Dedifferentiated amniotic fluid mesenchymal stem cell (primary cell): ENCODE results near the gene SFMBT1.
"Not testable (repeated sequence)": the region's sequence is repeated elsewhere in the genome, so short reads cannot be mapped to it uniquely, and the experiment has no call there.

ENCODE experiments used
- DNase-seq: peaks from one replicate; pipeline ENCODE4 v3.0.0-alpha.2; 2016; ENCODE audit errors: extremely low spot score

The SFMBT1 gene

DNA sequence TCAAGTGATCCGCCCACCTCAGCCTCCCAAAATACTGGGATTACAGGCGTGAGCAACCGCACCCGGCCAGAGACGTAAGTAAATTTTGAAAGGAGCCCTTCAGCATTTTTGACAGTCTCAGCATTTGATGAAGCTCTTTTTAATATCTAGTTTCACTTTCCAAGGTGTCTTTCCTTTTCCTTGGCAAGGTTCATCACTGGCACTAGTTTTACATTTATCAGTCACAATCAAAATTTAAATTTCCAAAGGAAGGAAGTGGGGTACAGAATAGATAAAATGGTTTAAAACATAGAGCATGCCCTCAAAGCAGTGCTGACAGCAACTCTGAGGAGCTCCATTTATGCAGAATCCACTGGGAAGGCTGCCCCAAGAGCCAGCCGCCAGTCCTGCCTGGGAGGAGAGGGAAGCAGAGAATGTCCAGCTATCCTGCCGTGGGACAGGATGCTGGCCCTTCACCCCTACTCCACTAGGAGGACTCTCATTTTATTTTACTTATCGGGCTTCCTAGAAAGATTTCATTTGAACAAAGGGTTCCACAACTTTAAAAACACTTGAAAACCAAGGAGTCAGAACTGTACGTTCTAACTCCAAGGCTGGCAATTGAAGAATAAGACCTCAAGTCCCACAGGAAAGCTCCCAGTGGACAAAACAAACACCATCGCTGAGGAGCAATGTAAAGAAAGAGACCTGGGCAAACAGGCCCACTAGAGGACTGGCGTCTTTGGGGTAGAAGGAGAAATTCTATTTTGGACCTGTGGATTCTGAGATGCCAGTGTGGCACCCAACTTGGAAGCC lies 9.9 kb downstream of the SFMBT1 start:
- DNase-seq: no peak

DNA sequence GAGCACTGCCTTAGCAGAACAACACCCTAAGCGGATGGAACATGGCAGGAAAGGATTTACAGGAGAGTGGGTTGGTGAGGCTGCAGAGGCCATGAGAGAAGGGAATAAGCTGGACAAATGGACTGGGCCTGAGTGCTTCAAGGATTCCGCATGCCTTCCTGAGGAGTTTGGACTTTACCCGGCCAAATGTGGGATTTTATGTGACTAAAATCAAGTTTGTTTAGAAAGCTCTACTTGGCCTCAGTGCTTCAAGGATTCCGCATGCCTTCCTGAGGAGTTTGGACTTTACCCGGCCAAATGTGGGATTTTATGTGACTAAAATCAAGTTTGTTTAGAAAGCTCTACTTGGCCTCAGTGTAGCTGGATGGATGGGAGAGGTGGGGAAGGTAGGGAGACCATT lies 10.9 kb downstream of the SFMBT1 start:
- not testable (repeated sequence) for DNase-seq

DNA sequence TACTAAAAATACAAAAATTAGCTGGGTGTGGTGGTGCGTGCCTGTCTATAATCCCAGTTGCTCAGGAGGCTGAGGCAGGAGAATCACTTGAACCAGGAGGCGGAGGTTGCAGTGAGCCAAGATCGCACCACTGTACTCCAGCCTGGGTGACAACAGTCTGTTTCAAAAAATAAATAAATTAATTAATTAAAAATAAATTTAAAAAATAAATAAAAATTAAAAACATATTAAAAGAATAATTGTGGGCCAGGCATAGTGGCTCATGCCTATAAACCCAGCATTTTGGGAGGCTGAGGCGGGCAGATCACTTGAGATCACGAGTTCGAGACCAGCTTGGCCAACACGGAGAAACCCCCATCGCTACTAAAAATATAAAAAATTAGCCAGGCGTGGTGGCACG lies 11.5 kb downstream of the SFMBT1 start:
- DNase-seq: not testable (repeated sequence)

DNA sequence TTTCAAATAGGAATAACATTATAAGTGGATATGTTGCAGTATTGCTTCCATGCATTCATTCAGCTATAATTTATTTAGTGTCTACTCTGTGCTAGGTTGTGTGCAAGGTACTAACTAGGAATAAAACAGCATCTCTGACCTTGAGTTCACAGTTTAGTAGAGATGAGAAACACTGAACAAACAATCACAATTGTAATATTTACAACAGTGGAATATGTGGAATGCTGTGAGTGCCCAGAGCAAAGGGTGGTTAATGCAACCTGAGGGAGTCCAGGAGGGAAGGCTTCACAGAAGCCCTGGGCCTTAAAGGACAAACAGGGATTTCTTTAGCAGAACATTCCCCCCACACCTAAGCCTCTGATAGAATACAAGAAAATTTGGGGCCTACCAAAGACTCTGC lies 13.3 kb downstream of the SFMBT1 start:
- no peak for DNase-seq

DNA sequence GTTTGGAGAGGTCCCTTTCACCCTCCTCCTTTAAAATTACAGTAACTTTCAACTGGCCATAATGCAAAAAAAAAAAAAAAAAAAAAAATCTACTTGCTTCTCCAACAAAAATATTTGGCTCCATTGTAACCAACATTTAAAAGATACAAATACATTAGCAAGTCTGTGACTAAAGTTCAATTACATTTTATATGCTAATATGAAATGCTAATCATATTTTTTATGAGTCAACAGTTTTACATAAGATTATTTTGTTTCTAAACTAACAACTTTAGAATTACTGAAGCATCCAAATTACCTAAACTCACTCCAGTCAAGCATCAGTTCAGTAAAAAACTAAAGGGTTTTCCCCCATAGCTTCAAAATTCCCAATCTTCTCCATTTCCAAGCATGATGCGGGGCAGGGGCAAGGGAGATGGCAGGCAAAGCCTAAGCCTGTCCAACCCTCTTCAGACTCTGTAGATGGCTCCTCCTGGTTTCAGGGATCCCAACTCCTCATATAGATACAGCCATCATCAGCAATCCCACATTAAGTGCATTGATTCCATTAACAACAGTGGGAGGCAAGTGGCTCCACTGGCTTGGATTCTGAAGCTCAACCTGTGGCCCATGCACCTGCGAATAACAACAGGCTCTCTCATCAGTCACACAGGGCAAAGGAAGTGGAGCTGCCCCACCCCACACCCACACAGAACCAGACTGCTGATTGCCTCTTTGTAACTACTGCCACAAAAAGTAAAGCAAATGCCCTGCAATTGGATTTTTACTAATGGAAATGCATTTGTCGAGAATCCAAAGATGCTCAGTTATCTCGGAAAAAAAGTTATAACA lies 15.0 kb downstream of the SFMBT1 start:
- DNase-seq: no peak

DNA sequence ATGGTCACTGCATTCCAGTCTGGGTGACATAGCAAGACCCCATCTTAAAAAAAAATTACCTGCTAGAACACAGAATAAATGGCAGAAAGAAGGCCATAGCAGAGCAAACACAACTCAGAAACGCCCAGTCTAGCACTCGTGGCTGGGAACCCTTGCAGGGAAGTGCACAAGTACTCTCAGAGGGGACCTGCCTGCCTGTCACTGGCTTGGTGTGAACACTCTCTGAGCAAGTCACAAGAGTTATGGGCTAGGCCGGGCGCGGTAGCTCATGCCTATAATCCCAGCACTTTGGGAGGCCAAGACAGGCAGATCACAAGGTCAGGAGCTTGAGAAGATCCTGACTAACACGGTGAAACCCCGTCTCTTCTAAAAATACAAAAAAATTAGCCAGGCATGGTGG lies 17.2 kb downstream of the SFMBT1 start:
- no peak for DNase-seq

DNA sequence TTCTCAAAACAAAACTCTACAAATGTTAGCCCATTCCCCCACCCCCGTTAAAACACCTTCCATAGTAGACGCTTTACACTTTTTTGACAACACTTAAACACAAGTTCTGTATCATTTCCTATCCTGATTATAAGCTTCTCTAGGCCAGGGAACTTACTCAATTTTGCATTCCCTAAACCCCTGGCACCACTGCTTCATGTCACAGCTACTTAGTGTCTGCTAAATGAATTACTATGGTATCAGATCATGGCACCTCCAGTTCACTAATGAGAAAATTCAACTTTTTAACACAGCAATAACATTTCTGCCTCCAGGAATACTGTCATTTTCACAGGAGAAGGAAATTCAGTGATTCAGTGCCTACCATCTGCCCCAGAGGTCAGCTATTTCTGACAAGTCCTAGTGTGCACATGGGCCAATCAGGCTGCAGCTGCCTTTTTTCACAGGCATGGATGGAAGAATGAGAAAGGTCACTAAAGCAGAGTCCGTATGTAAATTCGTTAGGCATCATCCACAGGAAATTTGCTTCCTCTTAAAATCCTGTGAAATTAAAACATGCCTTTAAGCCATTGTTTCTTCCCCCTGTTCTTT lies 18.5 kb downstream of the SFMBT1 start:
- DNase-seq: no peak

DNA sequence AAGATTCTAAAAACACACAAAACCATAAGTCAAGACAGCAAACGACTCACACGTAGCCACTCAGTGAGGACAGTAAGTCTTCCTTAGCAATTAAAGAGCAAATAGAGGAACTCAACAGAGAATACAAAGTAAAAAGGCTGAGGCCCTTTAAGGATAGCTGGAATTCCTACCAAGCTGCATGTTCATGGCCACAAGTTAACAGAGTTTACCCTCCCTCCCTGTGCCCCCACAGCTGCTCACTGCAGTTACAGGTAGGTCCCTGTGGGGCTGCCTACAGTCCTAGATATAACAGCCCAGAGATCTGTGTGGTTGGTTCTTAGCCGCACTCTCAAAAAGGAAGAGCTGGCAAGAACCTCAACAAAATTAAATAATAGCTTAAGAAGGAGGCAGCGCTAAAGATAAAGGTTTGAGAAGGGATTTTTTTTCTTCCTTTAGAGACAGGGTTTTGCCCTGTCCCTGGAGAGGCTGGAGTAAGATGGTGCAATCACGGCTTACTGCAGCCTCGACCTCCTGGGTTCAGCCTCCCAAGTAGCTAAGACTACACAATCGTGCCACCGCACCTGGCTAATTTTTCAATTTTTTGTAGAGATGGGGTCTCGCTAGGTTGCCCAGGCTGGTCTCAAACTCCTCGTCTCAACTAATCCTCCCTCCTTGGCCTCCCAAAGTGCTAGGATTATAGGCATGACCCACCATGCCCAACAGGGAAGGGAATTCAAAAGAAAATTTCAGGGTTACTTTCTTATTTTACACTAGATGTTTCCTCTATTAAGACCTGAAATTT lies 19.3 kb downstream of the SFMBT1 start:
- DNase-seq: no peak

DNA sequence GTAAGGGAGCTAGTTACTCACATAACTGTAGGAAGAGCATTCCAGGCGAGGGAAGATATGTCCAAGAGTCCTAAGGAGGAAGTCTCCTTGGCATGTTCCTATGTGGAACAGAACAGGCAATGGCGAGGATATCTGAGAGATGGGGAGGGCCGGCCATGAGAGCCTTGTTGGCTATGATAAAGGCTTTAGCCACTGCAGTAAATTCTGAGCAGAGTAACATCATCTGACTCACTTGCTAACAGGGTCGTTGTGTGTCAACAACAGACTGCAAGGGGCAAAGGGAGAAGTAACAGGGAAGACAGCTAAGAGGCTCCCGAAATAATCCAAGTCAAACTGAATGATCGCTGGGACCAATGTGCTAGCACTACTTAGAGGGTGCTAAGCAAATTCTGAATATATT lies 21.6 kb downstream of the SFMBT1 start:
- DNase-seq: no peak

DNA sequence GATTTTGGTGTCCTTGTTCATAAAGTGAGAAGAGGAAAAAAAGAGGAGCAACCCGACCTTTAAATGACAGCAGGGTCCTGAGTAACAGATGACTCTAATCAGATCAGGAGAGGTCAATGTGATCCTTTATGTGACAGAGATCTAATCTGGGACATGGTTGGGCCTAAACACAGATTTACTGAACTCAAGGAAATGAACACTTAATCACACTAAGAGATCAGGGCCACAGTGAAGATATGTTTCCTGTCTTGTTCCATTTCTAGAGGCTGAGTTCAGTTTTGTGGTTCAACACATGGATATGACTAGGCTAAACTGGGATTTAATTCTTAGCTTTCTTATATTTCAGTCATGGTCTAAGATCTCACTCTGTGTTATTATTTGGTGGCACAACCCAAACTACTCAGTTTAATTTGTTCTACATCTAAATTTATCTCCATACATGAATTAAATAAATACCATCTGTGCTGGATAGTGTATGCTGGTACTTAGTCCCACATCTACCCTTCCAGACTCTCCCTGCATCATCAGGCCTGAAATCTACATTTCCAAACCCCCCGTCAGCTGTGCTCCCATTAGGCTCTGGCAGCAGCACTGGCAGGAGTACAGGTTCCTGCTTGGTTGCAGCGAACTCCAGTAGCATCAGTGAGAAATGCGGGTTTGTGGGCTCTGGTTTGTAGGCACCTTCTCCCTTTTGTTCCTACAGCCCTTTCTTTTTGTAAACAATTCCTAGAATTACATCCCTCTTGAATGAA lies 22.6 kb downstream of the SFMBT1 start:
- DNase-seq: no peak

DNA sequence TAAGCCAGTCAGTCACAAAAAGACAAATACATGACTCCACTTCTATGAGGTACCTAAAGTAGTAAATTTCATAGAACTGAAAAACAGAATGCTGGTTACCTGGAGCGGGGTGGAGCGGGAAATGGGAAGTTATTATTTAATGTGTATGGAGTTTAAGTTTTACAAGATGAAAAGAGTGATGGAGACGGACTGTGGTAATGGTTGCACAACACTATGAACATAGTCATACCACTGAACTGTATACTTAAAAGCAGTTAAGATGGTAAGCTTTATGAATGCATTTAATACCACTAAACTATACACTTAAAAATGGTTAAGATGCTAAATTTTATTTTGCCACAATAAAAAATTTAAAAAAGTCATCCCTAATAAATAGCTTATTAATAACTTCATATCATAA lies 23.2 kb downstream of the SFMBT1 start:
- DNase-seq: no peak

DNA sequence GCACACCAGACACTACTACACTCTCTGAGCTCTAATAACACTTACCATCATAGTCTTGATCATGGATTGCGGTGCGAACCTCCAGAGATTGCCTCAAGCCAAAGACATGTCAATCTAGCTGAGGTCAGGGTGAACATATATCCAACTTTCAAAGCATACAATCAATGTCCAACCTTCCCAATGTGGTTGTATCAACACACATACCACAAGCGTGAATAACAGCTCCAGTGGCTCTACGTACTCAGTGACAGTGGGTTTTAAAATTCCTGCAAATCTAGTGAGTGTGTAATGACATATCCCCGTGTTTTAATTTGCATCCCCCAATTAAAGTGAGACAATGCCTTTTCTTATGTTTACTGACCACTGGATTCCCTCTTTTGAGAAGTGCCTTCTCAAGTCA lies 29.6 kb downstream of the SFMBT1 start:
- no peak for DNase-seq

DNA sequence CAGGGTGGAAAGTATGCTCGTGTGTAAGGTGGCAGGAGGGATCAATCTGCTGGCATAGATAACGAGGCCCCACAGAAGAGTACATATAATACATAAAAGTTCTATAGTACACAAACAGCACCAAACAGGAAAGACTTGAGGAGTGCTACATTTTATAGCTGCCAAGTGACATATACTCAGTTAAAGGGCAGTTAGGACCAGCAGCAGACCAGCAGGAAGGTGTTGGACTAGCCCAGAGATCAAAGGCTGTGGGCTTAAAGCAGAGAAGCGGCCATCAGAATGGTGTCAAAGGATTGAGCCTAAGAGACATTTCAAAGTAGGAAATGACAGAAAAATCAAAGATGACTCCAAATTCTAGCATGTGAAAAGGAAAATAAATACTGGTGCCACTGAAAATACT lies 34.5 kb downstream of the SFMBT1 start:
- DNase-seq: no peak

DNA sequence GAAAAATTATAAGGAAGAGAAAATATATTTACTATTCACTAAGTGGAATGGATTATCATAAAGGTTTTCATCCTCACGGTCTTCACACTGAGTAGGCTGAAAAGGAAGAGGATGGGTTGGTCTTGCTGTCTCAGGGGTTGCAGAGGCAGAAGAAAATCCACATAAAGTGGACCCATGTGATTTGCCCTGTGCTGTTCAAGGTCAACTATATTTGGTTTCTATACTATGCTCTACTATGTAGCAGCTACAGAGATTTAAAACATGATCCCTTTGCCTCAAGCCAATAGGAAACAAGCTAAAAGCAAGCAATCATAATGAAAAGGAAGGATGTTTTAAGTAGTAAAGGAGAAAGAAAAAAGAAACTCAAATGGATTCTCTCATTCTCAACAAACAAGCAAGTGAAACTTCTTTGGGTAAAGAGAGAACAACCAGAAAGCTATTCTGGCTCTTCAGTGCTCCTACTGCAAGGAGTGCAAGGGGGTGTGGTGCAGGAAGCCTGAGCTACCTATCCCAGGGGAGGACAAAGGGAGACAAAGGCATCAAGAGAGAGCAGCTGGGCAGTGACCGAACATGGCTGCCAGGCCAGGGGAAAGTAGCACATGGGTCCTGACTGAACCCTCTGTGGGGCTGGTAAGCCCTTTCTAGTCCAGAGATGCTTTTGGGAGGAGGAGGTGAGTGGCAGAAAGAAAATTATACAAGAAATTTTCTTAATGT lies 35.9 kb downstream of the SFMBT1 start:
- no peak for DNase-seq

DNA sequence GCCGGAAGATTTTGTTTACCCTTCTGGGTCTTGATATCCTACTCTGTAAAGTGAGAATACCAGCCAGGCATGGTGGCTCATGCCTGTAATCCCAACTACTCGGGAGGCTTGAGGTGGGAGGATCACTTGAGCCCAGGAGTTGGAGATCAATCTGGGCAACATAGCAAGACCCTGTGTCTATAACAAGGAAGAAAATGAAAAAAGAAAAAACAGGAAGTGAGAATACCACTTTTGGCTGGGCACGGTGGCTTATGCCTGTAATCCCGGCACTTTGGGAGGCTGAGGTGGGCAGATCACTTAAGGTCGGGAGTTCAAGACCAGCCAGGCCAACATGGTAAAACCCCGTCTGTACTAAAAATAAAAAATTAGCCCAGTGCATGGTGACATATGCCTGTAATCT lies 36.9 kb downstream of the SFMBT1 start:
- no peak for DNase-seq

DNA sequence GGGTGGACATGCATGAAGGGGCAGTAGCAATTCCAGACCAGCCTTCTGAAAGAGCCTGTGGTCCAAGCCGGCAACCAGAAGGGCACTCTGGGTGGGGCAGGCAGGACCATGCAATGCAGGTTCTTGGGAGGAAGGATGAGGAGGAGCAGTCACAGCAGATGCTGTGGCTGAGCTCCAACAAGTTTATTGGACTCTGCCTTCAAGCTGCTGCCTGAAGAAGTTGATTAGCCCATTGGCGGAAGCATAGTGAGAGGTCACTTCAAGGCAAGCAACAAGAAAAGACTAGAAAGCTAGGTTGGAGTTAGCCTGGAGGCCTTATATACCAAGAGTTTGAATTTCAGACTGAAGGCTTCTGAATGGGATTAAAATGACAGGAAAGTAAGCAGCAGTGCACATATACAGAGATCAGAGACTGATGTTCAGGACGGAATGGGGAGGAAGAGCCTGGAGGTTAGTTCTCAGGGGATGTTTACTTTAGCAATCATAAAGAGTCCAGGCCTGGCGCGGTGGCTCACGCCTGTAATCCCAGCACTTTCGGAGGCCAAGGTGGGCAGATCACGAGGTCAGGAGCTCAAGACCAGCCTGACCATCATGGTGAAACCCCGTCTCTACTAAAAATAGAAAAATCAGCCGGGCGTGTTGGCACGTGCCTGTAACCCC lies 39.9 kb downstream of the SFMBT1 start:
- DNase-seq: no peak

DNA sequence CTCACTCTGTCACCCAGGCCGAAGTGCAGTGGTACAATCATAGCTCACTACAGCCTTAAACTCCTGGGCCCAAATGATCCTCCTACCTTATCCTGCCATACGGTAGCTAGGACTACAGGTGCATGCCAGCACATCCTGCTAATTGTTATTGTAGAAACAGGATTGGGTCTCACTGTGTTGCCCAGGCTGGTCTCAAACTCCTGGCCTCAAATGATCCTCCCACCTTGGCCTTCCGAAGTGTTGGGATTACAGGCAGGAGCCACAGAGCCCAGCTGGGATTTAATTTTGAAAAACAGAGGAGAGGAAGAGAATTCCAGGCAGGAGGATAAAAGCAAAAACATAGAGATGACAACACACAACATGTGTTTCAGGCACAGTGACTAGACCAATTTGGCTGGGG lies 40.5 kb downstream of the SFMBT1 start:
- DNase-seq: no peak

DNA sequence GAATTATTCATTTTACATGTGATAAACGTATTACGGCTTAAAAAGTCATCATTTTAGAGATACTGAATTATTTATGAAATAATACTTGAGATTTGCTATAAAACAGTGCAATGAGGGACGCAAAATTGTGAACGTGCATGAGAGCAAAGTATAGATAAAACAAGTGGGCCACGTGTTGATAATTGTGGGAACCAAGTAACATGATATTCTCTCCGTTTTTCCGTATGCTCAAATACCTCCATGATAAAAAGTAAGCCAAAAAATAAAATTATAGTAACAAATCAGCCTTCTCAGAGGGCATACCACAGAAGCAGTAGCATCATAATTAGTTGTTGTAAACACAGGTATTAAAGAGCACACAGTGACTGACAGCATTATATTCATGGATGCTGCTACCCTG lies 42.6 kb downstream of the SFMBT1 start:
- DNase-seq: no peak

DNA sequence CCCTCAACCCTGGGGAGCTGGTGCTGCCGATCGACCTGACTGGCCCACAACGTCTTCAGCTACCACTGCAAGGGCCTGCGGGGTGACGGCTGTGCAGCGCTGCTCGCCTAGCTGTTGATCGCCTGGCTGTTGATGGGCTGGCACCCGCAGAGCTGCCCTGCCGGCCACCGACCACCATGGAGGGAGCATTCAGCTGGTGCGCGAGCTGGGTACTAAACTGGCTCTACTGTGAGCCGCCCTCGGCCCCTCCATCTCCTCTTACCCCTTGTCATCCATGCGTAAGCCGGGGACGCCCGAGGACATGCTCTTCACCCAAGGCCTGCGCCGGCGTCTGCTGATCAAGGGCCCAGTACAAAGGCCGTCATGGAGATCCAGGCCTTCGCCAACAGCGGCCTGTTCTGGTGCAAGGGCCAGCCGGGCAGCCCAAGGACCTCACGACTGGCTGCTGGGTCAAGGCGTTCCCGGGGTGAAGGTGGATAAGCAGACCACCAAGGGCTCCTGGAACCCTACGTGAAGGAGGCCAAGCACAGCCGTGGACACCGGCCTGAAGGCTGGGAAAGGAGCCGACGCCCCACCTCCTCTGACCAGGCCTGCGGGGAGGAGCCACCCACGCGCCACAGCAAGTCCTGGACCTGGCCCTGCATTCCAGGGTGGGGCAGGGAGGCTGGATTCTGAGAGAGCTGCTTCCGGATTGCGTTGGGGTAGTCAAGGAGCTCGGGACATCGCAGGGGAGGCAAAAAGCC lies 46.9 kb downstream of the SFMBT1 start:
- DNase-seq: no peak
